HG02973 (cell line): ENCODE data around the gene SMAD2.
"Not testable (repeated sequence)": the region's sequence is repeated elsewhere in the genome, so short reads cannot be mapped to it uniquely, and the experiment has no call there.

Source experiments
- ATAC-seq: cut with Tn5 transposase; IDR thresholded peaks from one replicate; pipeline ENCODE4 v1.9.1; 2021; ENCODE audit warnings: moderate library complexity; ENCODE audit not compliant: unreplicated experiment

SMAD2 gene

DNA sequence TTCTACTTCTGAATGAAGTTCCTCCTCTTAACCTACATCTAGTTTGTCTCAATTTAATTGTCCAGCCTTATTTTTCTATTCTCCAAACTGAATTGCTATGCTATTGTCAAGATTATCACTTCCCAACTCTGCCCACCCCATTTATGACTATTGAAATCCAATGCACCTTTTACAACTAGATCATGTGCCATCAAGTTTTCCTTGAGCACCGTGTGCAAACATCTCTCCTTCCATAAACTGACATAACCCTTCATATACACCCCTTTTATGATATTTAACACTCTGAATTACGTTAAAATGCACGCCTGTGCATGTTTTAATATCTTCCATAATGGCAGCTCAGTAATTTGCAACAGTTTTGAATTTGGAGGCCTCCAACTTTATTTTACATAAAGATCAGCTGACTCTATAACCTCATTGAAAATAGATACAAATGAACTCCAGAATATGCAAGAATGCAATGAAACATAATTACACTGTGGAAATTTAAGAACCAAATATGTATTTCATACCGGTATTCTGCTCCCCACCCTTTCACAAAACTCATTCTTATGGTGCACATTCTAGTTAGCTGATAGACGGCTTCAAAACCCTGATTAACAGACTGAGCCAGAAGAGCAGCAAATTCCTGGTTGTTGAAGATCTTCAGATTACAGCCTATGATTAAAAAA is 85.5 kb downstream of the SMAD2 start:
- ATAC-seq, result no peak

DNA sequence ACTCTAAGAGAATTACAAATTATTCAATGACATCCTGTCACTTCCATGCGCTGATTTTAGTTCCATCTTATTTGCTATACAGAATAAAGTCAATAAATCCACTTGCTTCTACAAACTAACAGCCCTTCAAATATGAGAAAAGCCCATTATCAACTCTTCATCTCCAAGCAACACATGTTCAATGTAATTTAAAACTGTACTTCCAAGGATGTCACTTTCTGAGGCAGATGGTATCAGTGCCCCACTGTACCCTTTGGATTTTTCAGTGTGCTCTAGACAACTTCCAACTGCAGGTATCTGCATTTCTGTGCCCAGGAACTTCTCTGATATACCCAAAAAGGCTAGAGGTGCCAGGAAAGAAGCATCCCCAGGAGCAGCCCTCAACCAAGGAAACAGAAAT is 87.6 kb downstream of the SMAD2 start:
- ATAC-seq, result no peak

DNA sequence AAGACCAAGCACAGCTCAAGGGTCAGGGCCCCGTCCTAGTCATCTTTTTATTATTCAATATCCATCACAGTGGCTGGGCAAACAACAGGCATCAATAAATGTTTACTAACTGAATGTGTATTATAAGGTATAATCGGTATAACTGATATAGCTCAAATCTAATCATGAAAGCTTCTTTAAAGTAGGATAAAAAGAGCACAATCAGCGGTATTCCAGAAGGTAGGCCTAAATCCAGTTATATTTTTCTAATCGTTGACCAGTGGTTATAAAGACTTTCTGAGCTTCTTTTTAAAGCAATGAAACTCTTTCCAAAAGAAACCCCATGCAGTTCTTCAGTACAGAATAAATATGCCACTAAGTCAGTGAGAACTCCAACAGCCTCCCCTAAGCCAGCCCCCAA is 92.1 kb downstream of the SMAD2 start:
- no peak for ATAC-seq

GRCh38 chr18:47832348-47832747 is 98.1 kb downstream of the SMAD2 start:
- ATAC-seq, result no peak

GRCh38 chr18:47831351-47831750 is 99.1 kb downstream of the SMAD2 start:
- ATAC-seq, result no peak

DNA sequence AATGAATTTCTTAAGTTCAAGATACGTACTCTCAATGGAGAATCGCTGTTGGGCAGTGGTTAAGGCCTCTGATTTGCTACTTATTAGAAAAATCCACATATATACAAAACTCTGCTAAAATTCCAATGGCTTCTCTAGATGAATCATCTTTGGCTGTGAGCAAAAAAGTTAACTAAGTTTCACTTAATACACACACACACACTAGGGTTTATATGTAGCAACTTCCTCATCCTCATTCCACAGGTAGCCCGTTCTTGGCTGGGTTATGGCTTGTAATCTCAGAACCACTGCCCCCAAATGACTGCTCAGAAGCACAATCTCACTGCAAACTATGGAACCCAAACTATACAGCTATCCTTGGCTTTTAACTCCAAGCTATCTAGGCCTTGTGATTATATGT is 99.7 kb downstream of the SMAD2 start:
- no peak for ATAC-seq

DNA sequence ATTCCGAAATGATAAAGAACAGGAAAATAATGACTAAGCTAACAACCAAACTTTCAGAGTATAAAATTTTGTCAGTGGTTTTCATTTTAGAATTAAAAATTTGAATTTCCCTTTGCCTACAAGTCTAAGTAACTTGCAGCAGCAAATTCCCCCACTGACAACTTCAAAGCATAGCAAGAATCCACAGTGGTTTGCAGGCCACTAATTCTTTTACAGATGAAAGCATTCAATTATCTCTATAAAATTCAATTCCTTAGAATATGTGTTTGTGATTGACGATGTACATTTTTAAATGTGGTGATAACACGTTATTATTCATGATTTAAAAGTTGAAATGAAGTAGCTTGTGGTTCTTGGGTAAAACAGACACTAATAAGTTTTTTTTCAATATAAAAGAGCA is 100.6 kb downstream of the SMAD2 start:
- ATAC-seq, result no peak

- not testable (repeated sequence) for ATAC-seq
Observed at GRCh38 chr18:47828031-47828430, 102.4 kb downstream of the SMAD2 start.

DNA sequence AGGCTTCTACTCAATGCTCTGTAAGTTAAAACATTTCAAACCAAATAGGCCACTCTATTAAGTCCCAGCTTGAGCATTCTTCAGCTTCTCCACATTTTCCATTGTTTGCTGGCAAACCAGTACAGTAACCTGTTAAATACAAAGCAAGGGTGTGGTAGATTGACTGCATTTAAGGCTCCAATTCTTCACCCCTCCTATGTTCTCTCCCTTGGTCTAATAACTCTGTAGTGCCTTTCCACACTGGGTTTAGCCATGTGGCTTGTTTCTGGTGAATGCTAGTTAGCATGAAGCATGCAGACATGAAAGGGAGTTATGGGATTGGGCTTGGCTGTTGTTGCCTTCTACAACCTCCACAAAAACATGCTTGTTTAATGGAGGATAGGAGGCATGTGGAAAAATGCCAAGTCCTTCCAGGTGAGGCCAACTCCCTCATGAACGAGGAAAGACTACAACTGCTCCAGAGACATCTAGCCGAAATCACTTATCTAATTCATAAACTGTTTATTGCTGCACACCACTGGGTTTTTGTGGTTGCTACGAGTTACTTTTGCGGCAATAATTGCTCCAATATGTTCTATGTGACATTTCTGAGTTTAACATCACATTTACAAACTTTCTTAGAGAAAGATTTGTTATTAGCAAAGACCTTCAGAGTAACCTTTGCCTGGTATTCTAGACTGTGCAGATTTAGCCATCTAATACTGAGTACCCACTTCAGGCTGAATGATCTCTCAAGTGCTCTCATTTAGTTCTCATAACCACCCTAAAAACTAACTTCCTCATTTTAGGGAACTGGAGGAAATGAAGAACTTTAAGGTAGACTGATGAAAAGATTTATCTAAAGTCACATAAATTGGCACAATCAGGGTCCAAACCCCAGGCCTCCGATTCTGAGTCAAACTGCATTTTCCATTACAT is 104.0 kb downstream of the SMAD2 start:
- ATAC-seq, result no peak

GRCh38 chr18:47821314-47821713 is 109.1 kb downstream of the SMAD2 start:
- no peak for ATAC-seq

- no peak for ATAC-seq
Observed at GRCh38 chr18:47817795-47818077, 112.7 kb downstream of the SMAD2 start.

- ATAC-seq, result no peak
Observed at GRCh38 chr18:47817017-47817794, 113.3 kb downstream of the SMAD2 start.

- no peak for ATAC-seq
Observed at GRCh38 chr18:47815486-47816270, 114.8 kb downstream of the SMAD2 start.

DNA sequence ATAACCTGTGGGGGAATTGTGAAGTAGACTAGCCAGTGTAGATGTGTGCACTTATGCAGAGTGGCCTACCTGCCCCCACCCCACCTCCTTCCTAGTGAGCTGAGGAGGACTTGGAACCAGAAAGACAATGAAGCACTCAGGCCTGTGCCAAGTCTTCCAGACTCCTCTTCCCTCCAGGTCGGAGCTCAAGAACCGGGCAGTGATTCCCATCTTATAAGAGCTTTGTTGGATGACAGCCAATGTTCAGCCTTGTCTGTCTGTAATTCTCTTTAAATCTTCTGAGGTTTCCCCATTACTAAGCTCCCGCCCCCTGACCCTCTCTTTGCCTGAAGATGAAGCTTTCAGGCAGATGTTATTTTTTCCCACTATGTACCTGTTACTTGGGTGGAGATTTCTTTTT is 121.0 kb downstream of the SMAD2 start:
- no peak for ATAC-seq

GRCh38 chr18:47802802-47803201 is 127.7 kb downstream of the SMAD2 start:
- no peak for ATAC-seq

GRCh38 chr18:47801817-47802216 is 128.6 kb downstream of the SMAD2 start:
- ATAC-seq, result no peak

GRCh38 chr18:47800756-47801155 is 129.7 kb downstream of the SMAD2 start:
- no peak for ATAC-seq

DNA sequence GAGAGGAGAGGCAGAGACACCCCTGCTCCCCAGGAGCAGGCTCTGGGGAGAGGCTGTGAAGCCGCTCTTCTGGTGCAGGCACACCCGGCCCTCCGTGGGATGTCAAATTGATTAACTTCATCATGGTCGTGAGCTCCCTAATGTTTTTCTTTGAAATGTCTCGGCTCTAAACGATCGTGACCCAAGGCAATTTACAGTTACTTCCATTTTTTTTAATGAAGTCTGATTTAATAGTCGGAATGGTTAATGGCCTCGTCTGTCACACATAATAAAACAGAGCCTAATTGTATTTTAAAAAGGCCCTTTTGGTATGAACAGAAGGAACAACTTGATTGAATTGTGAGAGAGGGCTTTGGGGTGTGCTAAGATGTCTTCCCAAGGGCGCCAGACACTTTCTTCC is 130.2 kb downstream of the SMAD2 start:
- ATAC-seq, result no peak

GRCh38 chr18:47799376-47799775 is 131.1 kb downstream of the SMAD2 start:
- no peak for ATAC-seq

DNA sequence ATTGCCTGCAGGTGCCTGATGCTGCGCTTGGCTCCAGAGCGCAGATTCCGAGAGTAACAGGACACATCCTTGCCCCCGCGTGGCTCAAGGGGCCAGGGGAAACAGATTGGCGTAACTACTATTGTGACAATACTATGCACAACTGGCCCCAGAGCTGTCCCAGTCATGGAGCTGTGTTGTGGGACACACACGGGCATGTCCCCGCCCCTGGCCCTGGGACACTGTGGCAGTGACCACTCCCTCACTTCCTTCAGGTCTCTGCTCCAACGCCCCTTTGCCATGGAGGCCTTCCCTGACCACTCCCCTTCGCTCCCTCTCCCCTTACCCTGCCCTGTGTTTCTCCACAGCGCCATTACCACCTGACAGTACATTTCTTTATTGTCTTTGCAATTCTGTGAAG is 132.1 kb downstream of the SMAD2 start:
- ATAC-seq, result no peak

GRCh38 chr18:47797126-47797525 is 133.3 kb downstream of the SMAD2 start:
- no peak for ATAC-seq
